ENCODE data around the gene IL18RAP. TPM values are rescaled to one million over a fixed set of nuclear protein-coding genes. Genes with fewer than 3 reads are reported as not detected.

IL18RAP gene
- total RNA-seq, 4 donors from 2014 or later: 4.2 to 6.8 (median 4.9) TPM

DNA sequence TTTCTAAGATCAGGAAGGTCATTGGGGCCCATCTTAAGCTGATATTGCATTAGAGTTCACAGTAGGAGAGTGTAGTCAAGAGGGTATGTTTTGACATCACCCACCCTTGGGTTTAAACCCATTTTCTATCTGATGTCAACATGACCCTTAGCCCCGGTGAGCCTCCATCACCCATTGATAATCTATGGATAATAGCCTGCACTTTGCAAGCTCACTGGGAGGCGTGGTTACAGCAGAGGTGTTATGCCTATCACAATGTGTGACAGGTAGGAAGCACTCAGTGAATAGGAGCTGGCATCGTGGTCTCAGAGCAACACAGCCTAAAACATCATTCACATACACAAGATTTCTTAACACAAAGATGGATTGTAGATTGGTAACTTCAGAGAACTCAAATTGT lies 21.3 kb downstream of the IL18RAP start:
- DNase-seq: no peak
- Histone ChIP-seq H3K27me3 (no peaks in the 10 kb centered on the region), H3K36me3 (no peaks in the 10 kb centered on the region), H3K9me3 (no peaks in the 10 kb centered on the region), H3K27ac (no peak overlapping the region), H3K4me1 (no peaks in the 10 kb centered on the region), H3K4me3 (no peak overlapping the region)
- TF ChIP-seq, protein P1, sequence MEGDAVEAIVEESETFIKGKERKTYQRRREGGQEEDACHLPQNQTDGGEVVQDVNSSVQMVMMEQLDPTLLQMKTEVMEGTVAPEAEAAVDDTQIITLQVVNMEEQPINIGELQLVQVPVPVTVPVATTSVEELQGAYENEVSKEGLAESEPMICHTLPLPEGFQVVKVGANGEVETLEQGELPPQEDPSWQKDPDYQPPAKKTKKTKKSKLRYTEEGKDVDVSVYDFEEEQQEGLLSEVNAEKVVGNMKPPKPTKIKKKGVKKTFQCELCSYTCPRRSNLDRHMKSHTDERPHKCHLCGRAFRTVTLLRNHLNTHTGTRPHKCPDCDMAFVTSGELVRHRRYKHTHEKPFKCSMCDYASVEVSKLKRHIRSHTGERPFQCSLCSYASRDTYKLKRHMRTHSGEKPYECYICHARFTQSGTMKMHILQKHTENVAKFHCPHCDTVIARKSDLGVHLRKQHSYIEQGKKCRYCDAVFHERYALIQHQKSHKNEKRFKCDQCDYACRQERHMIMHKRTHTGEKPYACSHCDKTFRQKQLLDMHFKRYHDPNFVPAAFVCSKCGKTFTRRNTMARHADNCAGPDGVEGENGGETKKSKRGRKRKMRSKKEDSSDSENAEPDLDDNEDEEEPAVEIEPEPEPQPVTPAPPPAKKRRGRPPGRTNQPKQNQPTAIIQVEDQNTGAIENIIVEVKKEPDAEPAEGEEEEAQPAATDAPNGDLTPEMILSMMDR (IDR thresholded peaks at IDR 0.05): no peak
- TF ChIP-seq POLR2A (IDR thresholded peaks at IDR 0.05): no peak

DNA sequence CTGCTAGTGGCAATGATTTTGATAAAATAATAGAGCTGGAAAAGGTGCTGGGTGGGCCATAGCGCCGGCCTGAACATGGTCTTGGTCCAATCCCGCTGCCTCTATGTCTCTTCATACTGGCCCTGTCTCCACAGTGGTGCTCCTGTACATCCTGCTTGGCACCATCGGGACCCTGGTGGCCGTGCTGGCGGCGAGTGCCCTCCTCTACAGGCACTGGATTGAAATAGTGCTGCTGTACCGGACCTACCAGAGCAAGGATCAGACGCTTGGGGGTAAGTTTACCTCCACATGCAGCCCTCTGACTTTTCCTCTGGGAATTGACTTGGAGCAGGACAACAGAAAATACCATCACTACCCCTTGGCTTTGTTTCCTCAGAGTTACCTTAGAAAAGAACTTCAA lies 24.0 kb downstream of the IL18RAP start:
- Histone ChIP-seq H3K4me1 (no peaks in the 10 kb centered on the region), H3K27ac (no peak overlapping the region), H3K4me3 (no peak overlapping the region), H3K36me3 (no peaks in the 10 kb centered on the region), H3K27me3 (no peaks in the 10 kb centered on the region), H3K9me3 (no peaks in the 10 kb centered on the region)
- no peak for DNase-seq
- no peak for TF ChIP-seq POLR2A (IDR thresholded peaks at IDR 0.05)
- TF ChIP-seq, protein P1 (IDR thresholded peaks at IDR 0.05): no peak

DNA sequence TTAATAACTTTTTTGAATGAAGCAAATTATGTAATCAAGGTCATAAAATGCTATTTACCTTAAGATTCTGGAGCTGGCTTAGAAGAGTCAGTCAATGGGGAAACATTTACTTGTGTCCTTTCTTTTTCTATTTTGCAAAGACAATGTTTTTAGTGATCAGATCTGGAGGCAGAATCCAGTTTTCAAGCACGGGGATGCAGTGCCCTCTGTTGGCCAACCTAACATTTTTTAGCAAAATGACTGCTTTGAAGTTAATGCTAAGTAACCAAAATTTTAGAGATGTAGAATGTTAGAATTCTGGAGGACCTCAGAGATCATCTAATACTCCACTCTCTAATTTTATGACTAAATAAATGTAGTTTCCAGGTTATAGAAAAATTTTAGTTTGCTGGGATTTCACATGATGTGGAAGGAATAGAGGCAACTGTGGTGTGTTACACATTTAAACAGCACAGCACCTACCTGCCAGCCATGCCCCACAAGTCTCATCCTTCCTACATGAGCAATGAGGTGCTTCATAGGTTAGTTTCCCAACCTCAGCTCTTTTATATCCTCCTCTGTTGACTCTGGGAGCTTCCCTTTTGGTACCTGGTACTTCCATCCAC lies 26.5 kb downstream of the IL18RAP start:
- Histone ChIP-seq H3K4me1 (peaks cover 0 to 11% (median 0%) of the 10 kb centered on the region in 4 donors), H3K36me3 (no peaks in the 10 kb centered on the region), H3K27ac (no peak overlapping the region), H3K27me3 (no peaks in the 10 kb centered on the region), H3K9me3 (no peaks in the 10 kb centered on the region), H3K4me3 (no peak overlapping the region)
- peak in 1 of 3 donors; percentile 71 for DNase-seq
- no peak for TF ChIP-seq POLR2A (IDR thresholded peaks at IDR 0.05)
- TF ChIP-seq, protein P1 (IDR thresholded peaks at IDR 0.05): peak; percentile 17 to 66 (median 60)

DNA sequence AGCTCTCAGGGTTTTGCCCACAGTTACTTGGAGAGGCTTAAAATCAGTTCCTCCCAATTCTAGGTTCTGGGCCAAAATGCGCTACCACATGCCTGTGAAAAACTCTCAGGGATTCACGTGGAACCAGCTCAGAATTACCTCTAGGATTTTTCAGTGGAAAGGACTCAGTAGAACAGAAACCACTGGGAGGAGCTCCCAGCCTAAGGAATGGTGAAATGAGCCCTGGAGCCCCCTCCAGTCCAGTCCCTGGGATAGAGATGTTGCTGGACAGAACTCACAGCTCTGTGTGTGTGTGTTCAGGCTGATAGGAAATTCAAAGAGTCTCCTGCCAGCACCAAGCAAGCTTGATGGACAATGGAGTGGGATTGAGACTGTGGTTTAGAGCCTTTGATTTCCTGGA lies 29.0 kb downstream of the IL18RAP start:
- no peaks in the 10 kb centered on the region for H3K27me3 ChIP-seq
- H3K9me3 ChIP-seq: no peaks in the 10 kb centered on the region
- no peak for DNase-seq
- peaks cover 0 to 11% (median 0%) of the 10 kb centered on the region in 4 donors for H3K4me1 ChIP-seq
- no peak overlapping the region for H3K27ac ChIP-seq
- H3K36me3 ChIP-seq: no peaks in the 10 kb centered on the region
- no peak for TF ChIP-seq POLR2A (IDR thresholded peaks at IDR 0.05)
- TF ChIP-seq, protein P1 (IDR thresholded peaks at IDR 0.05): no peak
- no peak overlapping the region for H3K4me3 ChIP-seq

DNA sequence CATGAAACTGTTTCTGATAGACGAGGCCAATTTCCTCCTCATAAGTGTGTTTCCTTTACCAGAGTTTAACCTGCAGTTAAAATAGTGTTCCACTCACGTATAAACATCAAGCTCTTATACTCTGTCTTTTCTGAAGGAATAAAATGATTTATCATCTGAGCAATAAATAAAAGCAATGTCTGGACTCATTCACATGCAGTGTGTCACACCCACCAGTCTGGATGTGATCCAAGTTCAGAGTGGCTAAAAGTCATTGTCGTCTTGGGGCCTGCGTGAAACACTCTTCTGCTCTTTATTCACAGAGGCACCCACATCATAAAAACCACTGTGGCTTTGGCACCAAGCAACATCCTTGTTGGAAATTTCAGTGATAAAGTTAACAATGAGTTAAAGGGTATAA lies 30.5 kb downstream of the IL18RAP start:
- Histone ChIP-seq H3K9me3 (no peaks in the 10 kb centered on the region), H3K4me1 (peaks cover 0 to 11% (median 0%) of the 10 kb centered on the region in 4 donors), H3K4me3 (no peak overlapping the region), H3K27me3 (no peaks in the 10 kb centered on the region), H3K27ac (no peak overlapping the region), H3K36me3 (no peaks in the 10 kb centered on the region)
- TF ChIP-seq, protein P1 (IDR thresholded peaks at IDR 0.05): no peak
- no peak for TF ChIP-seq POLR2A (IDR thresholded peaks at IDR 0.05)
- peak in 1 of 3 donors; percentile 73 for DNase-seq
